Lower leg skin (tissue), 4 donors: ENCODE data around the gene TXN. TPM values are rescaled to one million over a fixed set of nuclear protein-coding genes. Genes with fewer than 3 reads are reported as not detected.

Experiments used
- DNase-seq, 2 donors: peaks; one replicate each; pipeline ENCODE4 v3.0.0-alpha.2; 2019; ENCODE audit warnings: low spot score in 2 of 2
- H3K4me3 ChIP-seq: fragments of 200-600 bp; sonication (generic); 2 replicates; pipeline ENCODE4 v1.5.1; 2017; ENCODE audit warnings: mild to moderate bottlenecking, low read depth; ENCODE audit not compliant: poor library complexity, severe bottlenecking
- POLR2A ChIP-seq, 2 donors: fragments of 450-650 bp; IDR thresholded peaks; one replicate each; pipeline ENCODE4 v1.6.1; 2016 to 2017; ENCODE audit warnings: antibody characterized with exemption in 2 of 2, mild to moderate bottlenecking in 1 of 2, moderate library complexity in 1 of 2
- WGBS, 2 donors: methylation state at CpG; one replicate each; pipeline ENCODE4 v1.1.5; 2018; 5-methylcytosine and 5-hydroxymethylcytosine counted together
- intact Hi-C: fragments of 100-400 bp; cut with DNase I; formaldehyde crosslinking; loops from one replicate; pipeline ENCODE4 v1.15.0; 2023; ENCODE audit warnings: low total_unique reads
- total RNA-seq, 4 donors: library from RNA; depleted of rRNA; stranded (reverse); fragments of >200 nt; gene quantifications; one replicate each; pipeline ENCODE4 v1.1.0, GENCODE V29; 2016
- TF ChIP-seq, protein P1 (sequence below), 3 donors: fragments of 450-650 bp; IDR thresholded peaks; one replicate each; pipeline ENCODE4 v1.5.1; 2016; ENCODE audit warnings: antibody characterized with exemption in 3 of 3, mild to moderate bottlenecking in 3 of 3, moderate library complexity in 2 of 3

Gene TXN
- total RNA-seq, 4 donors from 2014 or later = 122 to 170 (median 130) TPM

DNA sequence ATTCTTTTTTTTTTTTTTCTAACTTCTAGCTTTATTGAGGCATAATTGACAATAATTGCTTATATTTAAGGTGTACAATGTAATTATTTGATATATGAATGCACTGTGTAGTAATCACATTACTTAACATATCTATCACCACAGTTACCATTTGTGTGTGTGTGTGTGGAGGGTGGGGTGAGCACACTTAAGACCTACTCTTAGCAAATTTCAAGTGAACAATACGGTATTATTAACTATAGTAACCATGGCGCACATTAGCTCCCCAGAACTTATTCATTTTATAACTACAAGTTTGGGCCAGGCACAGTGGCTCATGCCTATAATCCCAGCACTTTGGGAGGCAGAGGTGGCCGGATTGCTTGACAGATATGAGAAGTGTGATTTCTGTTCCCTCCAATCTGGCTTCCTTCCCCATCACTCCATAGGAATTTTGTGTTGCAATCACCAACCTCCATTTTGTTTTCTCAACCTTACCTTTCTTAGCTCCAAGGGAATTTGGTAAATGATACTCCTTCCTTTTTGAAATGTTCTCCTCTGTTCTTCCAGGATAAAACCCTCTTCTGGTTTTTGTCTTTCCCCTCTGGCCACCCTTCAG is 14.9 kb downstream of the TXN start:
- WGBS, 2 donors = 88 to 90% methylated on average over 3 of the region's 3 CpGs
- TF ChIP-seq POLR2A (IDR thresholded peaks at IDR 0.05) = no peak
- intact Hi-C loops = no loop called here
- H3K4me3 ChIP-seq = no peak overlapping the region
- no peak for DNase-seq

DNA sequence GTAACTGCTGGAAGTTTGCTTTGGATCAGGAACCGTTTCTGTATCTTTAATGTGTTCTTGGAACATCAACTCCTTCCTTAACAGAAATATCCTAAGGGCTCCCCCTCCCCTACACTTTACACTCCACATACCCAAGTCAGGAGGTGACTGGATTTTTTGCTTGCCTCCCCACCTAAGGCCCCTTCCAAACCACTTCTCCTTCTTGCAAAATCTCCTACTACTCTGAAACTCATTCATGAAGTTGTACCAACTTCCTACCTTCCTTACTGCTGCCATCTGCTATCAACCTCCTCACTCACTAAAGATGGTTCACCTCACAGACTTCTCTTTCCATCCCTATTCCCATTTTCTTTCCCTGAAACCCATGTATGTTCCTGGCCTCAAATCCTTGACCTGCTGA is 16.1 kb downstream of the TXN start:
- DNase-seq = no peak
- intact Hi-C loops = no loop called here
- no peak for TF ChIP-seq POLR2A (IDR thresholded peaks at IDR 0.05)
- TF ChIP-seq, protein P1, sequence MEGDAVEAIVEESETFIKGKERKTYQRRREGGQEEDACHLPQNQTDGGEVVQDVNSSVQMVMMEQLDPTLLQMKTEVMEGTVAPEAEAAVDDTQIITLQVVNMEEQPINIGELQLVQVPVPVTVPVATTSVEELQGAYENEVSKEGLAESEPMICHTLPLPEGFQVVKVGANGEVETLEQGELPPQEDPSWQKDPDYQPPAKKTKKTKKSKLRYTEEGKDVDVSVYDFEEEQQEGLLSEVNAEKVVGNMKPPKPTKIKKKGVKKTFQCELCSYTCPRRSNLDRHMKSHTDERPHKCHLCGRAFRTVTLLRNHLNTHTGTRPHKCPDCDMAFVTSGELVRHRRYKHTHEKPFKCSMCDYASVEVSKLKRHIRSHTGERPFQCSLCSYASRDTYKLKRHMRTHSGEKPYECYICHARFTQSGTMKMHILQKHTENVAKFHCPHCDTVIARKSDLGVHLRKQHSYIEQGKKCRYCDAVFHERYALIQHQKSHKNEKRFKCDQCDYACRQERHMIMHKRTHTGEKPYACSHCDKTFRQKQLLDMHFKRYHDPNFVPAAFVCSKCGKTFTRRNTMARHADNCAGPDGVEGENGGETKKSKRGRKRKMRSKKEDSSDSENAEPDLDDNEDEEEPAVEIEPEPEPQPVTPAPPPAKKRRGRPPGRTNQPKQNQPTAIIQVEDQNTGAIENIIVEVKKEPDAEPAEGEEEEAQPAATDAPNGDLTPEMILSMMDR (IDR thresholded peaks at IDR 0.05) = no peak
- no peak overlapping the region for H3K4me3 ChIP-seq
- 19 to 27% methylated on average over 1 of the region's 1 CpG for WGBS, 2 donors

DNA sequence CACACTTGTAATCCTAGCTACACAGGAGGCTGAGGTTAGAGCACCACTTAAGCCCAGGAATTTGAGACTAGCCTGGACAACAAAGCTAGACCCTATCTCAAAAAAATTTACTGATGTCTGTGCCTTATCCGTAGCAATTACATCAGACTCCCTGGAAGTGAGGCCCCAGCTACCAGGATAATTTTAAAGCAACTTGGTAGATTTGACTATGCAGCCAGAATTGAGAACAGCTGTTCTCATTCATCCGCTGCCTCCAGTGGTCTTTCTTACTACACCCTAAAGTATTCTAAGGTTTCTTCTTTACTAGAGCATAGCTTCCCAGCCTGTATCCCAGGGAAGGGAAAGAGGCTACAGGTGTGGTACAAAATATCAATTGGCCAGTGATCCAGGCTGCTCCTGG is 28.0 kb downstream of the TXN start:
- no peak overlapping the region for H3K4me3 ChIP-seq
- no peak for DNase-seq
- intact Hi-C loops = no loop called here
- no peak for TF ChIP-seq POLR2A (IDR thresholded peaks at IDR 0.05)
- TF ChIP-seq, protein P1 (IDR thresholded peaks at IDR 0.05) = no peak
- WGBS, 2 donors = 84% methylated on average over 2 of the region's 2 CpGs

DNA sequence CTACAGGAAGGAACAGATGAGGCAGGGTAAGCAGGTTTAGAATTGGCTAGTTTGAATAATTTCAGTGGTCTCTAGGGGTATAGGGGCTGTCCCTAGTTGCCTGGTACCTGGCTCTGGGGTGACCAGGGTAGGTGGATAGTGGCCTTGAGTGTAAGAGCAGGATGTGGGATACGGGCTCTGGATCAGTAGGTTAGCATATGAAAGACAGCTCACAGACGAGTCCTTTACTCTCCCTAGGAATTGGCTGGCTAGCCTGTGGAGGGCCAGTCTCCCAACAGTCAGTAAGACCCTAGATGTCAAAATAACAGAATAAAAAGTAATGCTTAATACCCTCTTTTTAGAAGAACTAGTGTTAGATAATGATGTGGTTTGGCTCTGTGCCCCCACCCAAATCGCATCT is 31.7 kb downstream of the TXN start:
- intact Hi-C loops = no loop called here

DNA sequence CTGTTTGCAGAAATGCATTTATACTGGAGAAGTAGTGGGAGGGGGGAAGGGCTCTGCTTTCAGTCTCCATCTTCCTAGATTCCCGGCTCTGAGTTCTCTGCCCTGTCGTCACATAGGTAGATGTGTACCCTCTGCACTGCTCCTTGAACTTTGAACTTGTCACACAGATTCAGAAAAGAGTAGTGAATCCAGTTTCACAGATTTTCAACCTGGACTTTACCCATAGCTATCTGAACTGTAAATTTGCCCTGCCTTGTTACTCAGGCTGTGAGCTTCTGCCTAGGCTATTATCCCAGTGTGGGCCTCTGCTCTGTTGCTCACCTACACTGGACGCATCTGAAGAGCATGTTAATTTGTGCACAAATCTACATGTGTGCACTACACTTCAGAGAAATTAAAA is 35.5 kb downstream of the TXN start:
- H3K4me3 ChIP-seq = no peak overlapping the region
- no peak for TF ChIP-seq POLR2A (IDR thresholded peaks at IDR 0.05)
- TF ChIP-seq, protein P1 (IDR thresholded peaks at IDR 0.05) = no peak
- intact Hi-C loops = no loop called here
- 98% methylated on average over 3 of the region's 3 CpGs for WGBS, 2 donors
- no peak for DNase-seq

More for the DNA sequence above, 31.7 kb downstream of the TXN start:
- 85 to 89% methylated on average over 3 of the region's 3 CpGs for WGBS, 2 donors
- DNase-seq = no peak
- TF ChIP-seq, protein P1 (IDR thresholded peaks at IDR 0.05) = no peak
- no peak for TF ChIP-seq POLR2A (IDR thresholded peaks at IDR 0.05)
- H3K4me3 ChIP-seq = no peak overlapping the region

DNA sequence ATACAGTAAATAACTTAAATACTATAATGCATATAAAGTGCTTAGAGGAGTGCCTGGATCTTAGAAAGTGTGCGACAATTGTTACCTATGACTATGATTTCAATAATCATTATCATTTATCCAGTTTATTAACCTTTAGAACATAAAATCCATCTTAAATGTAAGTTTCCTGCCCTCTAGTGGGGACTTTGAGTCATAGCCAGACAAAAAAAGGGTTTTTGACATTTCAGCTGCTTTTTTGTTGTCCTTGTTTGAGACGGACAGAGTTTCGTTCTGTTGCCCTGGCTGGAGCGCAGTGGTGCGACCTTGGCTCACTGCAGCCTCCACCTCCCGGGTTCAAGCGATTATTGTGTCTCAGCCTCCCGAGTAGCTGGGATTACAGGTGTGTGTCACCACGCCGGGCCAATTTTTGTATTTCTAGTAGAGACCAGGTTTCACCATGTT is 38.6 kb downstream of the TXN start:
- TF ChIP-seq, protein P1 (IDR thresholded peaks at IDR 0.05) = peak in 1 of 3 donors; percentile 67
- TF ChIP-seq POLR2A (IDR thresholded peaks at IDR 0.05) = no peak
- WGBS, 2 donors = 28% methylated on average over 10 of the region's 10 CpGs
- intact Hi-C loops = loop anchor here (5.0 kb wide), 1 partner anchor 35 kb away; no protein-coding TSS in a partner anchor
- no peak overlapping the region for H3K4me3 ChIP-seq
- no peak for DNase-seq
